ENCODE measurements around the gene MRPL2.

DNA sequence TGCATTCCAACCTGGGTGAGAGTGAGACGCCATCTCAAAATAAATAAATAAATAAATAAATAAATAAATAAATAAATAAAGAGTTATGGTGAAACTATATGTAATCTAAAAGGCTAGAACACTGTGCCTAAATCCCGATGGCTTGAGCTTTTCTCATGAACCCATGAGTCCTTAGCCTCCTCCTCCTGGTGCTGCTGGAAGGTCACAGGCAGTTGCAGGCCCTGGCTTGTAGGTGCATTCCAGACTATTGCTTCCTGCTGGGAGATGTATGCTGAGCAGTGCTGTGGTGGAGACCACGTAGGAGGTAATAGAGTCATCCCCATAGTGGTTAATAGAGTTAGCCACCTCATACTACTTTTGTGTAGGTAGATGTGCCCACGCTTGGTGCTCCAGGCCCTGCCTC is 29.4 kb upstream of the MRPL2 start:
- TF ChIP-seq SP1 (IDR thresholded peaks at IDR 0.05; ENCODE audit: low read depth) = no peak
- TF ChIP-seq, protein P1, sequence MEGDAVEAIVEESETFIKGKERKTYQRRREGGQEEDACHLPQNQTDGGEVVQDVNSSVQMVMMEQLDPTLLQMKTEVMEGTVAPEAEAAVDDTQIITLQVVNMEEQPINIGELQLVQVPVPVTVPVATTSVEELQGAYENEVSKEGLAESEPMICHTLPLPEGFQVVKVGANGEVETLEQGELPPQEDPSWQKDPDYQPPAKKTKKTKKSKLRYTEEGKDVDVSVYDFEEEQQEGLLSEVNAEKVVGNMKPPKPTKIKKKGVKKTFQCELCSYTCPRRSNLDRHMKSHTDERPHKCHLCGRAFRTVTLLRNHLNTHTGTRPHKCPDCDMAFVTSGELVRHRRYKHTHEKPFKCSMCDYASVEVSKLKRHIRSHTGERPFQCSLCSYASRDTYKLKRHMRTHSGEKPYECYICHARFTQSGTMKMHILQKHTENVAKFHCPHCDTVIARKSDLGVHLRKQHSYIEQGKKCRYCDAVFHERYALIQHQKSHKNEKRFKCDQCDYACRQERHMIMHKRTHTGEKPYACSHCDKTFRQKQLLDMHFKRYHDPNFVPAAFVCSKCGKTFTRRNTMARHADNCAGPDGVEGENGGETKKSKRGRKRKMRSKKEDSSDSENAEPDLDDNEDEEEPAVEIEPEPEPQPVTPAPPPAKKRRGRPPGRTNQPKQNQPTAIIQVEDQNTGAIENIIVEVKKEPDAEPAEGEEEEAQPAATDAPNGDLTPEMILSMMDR (IDR thresholded peaks at IDR 0.05 in 2 of 3, conservative IDR thresholded peaks at IDR 0.05 in 1 of 3; ENCODE audit: borderline replicate concordance in 1 of 3, insufficient read depth in 1 of 3, low read depth in 2 of 3, low read length in 2 of 3) = no peak

All from HCT116 (cell line).